ENCODE results near the gene PARD3B.

DNA sequence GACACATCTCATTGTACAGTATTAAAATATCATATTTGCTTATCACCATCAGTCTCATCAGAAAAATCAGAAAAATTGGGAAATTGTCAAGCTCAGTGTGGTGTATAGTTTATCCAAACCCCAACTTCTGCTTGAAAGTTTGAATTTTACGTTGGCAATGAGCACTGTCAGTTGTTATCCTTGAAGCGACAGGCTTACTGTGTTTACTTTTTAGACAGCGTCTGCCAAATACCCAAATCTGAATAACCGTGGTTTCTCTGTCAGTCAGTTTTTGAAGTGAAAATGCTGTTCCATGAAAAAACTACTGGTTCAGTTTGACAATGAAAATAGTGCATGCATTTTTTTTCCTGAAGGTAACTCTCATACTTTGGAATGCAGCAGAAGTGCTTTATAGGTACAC lies 70.2 kb downstream of the PARD3B start:
- TF ChIP-seq POLR2A (IDR thresholded peaks at IDR 0.05; ENCODE audit: low read length) (no peak), GATA1 (IDR thresholded peaks at IDR 0.05; ENCODE audit: low read depth, low read length) (no peak)

All from erythroblast (primary cell).